Smooth muscle cell (in vitro differentiated cells): ENCODE results near the gene PRPF40A. TPM values are rescaled to one million over a fixed set of nuclear protein-coding genes. Genes with fewer than 3 reads are reported as not detected.

Experiments used
- DNase-seq: peaks from one replicate; lab custom pipeline; 2025; ENCODE audit not compliant: unreplicated experiment; lab: John Stamatoyannopoulos, UW
- H2AFZ ChIP-seq: fragments of 200-600 bp; sonication (generic); 2 replicates; pipeline ENCODE4 v1.6.0; 2016; ENCODE audit warnings: antibody characterized with exemption, low read depth, mild to moderate bottlenecking
- H3F3A ChIP-seq: fragments of 200-600 bp; sonication (generic); 2 replicates; pipeline ENCODE4 v1.6.0; 2017; ENCODE audit warnings: antibody characterized with exemption, low read depth
- H3K27ac ChIP-seq: fragments of 200-600 bp; sonication (generic); 2 replicates; pipeline ENCODE4 v1.5.1; 2016; ENCODE audit warnings: low read depth, mild to moderate bottlenecking
- H3K27me3 ChIP-seq: fragments of 200-600 bp; sonication (generic); 2 replicates; pipeline ENCODE4 v1.6.1; 2016; ENCODE audit warnings: low read depth, mild to moderate bottlenecking
- H3K36me3 ChIP-seq: fragments of 200-600 bp; sonication (generic); 2 replicates; pipeline ENCODE4 v1.5.1; 2016; ENCODE audit warnings: low read depth
- H3K4me1 ChIP-seq: fragments of 200-600 bp; sonication (generic); 2 replicates; pipeline ENCODE4 v1.5.1; 2016; ENCODE audit warnings: low read depth
- H3K4me2 ChIP-seq: fragments of 200-600 bp; sonication (generic); 2 replicates; pipeline ENCODE4 v1.6.0; 2016; ENCODE audit warnings: mild to moderate bottlenecking
- H3K4me3 ChIP-seq: fragments of 200-600 bp; sonication (generic); 2 replicates; pipeline ENCODE4 v1.5.1; 2016; ENCODE audit warnings: mild to moderate bottlenecking
- H3K79me2 ChIP-seq: fragments of 200-600 bp; sonication (generic); 2 replicates; pipeline ENCODE4 v1.6.0; 2016; ENCODE audit warnings: low read depth, mild to moderate bottlenecking
- H3K9ac ChIP-seq: fragments of 200-600 bp; sonication (generic); 2 replicates; pipeline ENCODE4 v1.6.0; 2016; ENCODE audit warnings: low read depth
- H3K9me3 ChIP-seq: fragments of 200-600 bp; sonication (generic); replicated peaks from 2 replicates; pipeline ENCODE4 v1.5.1; 2016; ENCODE audit warnings: low read depth
- H4K20me1 ChIP-seq: fragments of 200-600 bp; sonication (generic); 2 replicates; pipeline ENCODE4 v1.6.0; 2016; ENCODE audit warnings: low read depth
- WGBS: methylation state at CpG from one replicate; pipeline ENCODE4 v1.1.7; 2016; ENCODE audit warnings: low lambda C conversion rate; 5-methylcytosine and 5-hydroxymethylcytosine counted together
- polyA plus RNA-seq: library from polyadenylated mRNA; unstranded; fragments of >200 nt; fragmentation: Nextera tagmentation; extraction: Ambion mirVana; gene quantifications from 2 replicates; pipeline ENCODE4 v1.2.1, GENCODE V29; 2016
- total RNA-seq: library from RNA; depleted of rRNA; stranded (reverse); fragments of >200 nt; gene quantifications from 2 replicates; pipeline ENCODE4 v1.2.3, GENCODE V29; 2014
- TF ChIP-seq, protein P1 (sequence below): fragments of 200-600 bp; sonication (generic); IDR thresholded peaks from 2 replicates; pipeline ENCODE4 v1.5.1; 2017; ENCODE audit warnings: borderline replicate concordance, mild to moderate bottlenecking, antibody characterized with exemption; ENCODE audit not compliant: insufficient read depth, poor library complexity, severe bottlenecking

PRPF40A gene
- total and polyA plus RNA-seq, 2 experiments from 2014 or later: 93.4 to 117 TPM

DNA sequence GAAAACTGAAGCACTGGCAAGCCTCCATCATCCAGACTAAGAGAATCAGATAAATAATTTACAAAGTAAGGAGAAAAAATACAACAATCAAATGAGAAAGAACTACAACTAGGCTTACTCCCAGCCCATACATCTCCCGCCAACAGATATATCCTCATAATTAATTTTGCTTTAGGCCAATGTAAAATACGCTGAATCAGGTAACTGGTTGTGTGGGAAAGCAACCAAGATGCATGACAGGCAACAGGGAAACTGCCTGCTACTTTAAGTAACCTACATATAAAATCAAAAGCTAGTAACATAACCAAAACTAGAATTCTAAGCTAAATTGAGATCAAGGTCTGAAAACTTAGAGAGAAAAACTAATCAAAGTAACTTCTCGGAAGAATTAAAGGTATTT lies 21.5 kb downstream of the PRPF40A start:
- Histone ChIP-seq H3K4me2 (no peak overlapping the region), H3K36me3 (peaks cover 8% of the 10 kb centered on the region), H3K27ac (peak overlapping the region; percentile 98), H3K4me1 (no peaks in the 10 kb centered on the region), H3K9me3 (no peaks in the 10 kb centered on the region), H2AFZ (no peak overlapping the region), H4K20me1 (peaks cover 99% of the 10 kb centered on the region), H3K4me3 (no peak overlapping the region), H3K79me2 (peaks cover 92% of the 10 kb centered on the region), H3K27me3 (no peaks in the 10 kb centered on the region), H3K9ac (no peak overlapping the region), H3F3A (no peaks in the 10 kb centered on the region)
- TF ChIP-seq, protein P1, sequence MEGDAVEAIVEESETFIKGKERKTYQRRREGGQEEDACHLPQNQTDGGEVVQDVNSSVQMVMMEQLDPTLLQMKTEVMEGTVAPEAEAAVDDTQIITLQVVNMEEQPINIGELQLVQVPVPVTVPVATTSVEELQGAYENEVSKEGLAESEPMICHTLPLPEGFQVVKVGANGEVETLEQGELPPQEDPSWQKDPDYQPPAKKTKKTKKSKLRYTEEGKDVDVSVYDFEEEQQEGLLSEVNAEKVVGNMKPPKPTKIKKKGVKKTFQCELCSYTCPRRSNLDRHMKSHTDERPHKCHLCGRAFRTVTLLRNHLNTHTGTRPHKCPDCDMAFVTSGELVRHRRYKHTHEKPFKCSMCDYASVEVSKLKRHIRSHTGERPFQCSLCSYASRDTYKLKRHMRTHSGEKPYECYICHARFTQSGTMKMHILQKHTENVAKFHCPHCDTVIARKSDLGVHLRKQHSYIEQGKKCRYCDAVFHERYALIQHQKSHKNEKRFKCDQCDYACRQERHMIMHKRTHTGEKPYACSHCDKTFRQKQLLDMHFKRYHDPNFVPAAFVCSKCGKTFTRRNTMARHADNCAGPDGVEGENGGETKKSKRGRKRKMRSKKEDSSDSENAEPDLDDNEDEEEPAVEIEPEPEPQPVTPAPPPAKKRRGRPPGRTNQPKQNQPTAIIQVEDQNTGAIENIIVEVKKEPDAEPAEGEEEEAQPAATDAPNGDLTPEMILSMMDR: no peak
- no peak for DNase-seq
- WGBS: 99% methylated on average over 3 of the region's 3 CpGs

DNA sequence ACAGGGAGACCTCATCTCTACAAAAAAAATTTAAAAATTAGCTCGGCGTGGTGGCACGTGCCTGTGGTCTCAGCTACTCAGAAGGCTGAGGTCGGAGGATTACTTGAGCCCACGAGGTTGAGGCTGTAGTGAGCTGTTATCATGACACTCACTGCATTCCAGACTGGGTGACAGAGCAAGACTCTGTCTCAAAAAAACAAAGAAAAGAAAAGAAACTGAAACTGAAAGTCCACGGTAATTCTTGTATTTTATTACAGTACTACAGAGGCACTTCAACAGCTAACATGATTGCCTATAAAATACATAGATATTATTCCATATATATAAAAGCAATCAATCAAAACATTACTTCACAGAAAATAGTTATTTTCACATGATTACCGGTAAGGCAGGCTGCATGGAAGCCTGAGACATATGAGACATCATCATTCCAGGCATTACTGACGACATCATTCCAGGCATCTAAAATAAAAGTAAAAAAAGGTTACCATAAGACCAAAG lies 23.1 kb downstream of the PRPF40A start:
- Histone ChIP-seq H3F3A (no peaks in the 10 kb centered on the region), H3K79me2 (peaks cover 83% of the 10 kb centered on the region), H3K9ac (peak overlapping the region; percentile 85), H4K20me1 (peaks cover 94% of the 10 kb centered on the region), H3K9me3 (no peaks in the 10 kb centered on the region), H3K36me3 (peaks cover 8% of the 10 kb centered on the region), H3K4me3 (peak overlapping the region; percentile 52), H3K27ac (peak overlapping the region; percentile 98), H3K4me1 (no peaks in the 10 kb centered on the region), H3K4me2 (peak overlapping the region; percentile 80), H2AFZ (peak overlapping the region; percentile 13), H3K27me3 (no peaks in the 10 kb centered on the region)
- TF ChIP-seq, protein P1: no peak
- 5% methylated on average over 8 of the region's 8 CpGs for WGBS
- DNase-seq: no peak

DNA sequence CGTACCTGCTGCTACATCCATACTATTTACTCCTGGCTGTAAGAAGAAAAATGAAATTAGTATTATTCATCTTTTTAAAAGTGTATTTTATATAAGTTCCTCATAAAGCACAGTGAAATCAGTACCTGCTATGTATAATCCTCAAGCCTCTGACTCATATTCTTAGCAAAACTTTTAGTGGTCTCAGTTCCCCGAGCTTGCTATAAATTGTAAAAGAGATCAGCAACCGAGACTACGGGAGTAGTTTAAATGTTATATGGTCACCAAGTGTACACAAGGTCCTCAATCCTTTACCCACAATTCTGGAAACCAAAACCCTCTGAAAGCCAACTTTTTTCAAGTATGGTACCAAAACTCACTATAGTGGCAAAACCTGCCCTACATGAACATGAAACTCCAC lies 24.2 kb downstream of the PRPF40A start:
- Histone ChIP-seq H4K20me1 (peaks cover 94% of the 10 kb centered on the region), H3K27ac (no peak overlapping the region), H2AFZ (no peak overlapping the region), H3F3A (no peaks in the 10 kb centered on the region), H3K9ac (no peak overlapping the region), H3K4me1 (no peaks in the 10 kb centered on the region), H3K4me2 (no peak overlapping the region), H3K27me3 (no peaks in the 10 kb centered on the region), H3K9me3 (no peaks in the 10 kb centered on the region), H3K79me2 (peaks cover 83% of the 10 kb centered on the region), H3K4me3 (no peak overlapping the region), H3K36me3 (peaks cover 12% of the 10 kb centered on the region)
- TF ChIP-seq, protein P1: no peak
- DNase-seq: no peak
- 91% methylated on average over 4 of the region's 4 CpGs for WGBS

DNA sequence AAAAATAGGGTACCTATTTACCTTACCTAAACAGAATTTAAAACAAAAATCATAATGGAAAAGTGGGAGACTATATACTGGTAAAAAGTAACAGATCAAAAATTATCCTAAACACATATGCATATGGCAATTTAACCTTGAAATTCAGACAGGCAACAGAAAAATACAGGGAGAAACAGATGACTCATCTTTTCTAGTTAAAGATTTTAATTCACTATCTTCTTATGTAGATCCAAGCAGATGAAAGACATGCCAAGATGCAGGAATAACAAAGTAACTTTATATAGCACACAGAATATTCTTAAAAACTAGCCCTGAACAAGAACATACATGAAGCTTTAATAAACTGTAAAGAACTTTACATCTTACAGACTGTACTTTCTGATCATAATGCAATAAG lies 30.9 kb downstream of the PRPF40A start:
- H3K36me3 ChIP-seq: peaks cover 6% of the 10 kb centered on the region
- DNase-seq: no peak
- H3K27me3 ChIP-seq: no peaks in the 10 kb centered on the region
- H3F3A ChIP-seq: no peaks in the 10 kb centered on the region
- peaks cover 74% of the 10 kb centered on the region for H3K79me2 ChIP-seq
- peaks cover 93% of the 10 kb centered on the region for H4K20me1 ChIP-seq
- H3K9ac ChIP-seq: no peak overlapping the region
- no peak overlapping the region for H3K27ac ChIP-seq
- H3K4me2 ChIP-seq: no peak overlapping the region
- H3K4me3 ChIP-seq: no peak overlapping the region
- no peaks in the 10 kb centered on the region for H3K9me3 ChIP-seq
- no peaks in the 10 kb centered on the region for H3K4me1 ChIP-seq
- no peak overlapping the region for H2AFZ ChIP-seq
- TF ChIP-seq, protein P1: no peak
